SKM-1 treated with dmso at 0.1 percent for 144 hours (cell line): ENCODE data around the gene ELL3.
"Not testable (repeated sequence)": the region's sequence is repeated elsewhere in the genome, so short reads cannot be mapped to it uniquely, and the experiment has no call there.

Source experiments
- DNase-seq: peaks from one replicate; lab custom pipeline; 2025; ENCODE audit not compliant: unreplicated experiment; lab: John Stamatoyannopoulos, UW

The ELL3 gene

DNA sequence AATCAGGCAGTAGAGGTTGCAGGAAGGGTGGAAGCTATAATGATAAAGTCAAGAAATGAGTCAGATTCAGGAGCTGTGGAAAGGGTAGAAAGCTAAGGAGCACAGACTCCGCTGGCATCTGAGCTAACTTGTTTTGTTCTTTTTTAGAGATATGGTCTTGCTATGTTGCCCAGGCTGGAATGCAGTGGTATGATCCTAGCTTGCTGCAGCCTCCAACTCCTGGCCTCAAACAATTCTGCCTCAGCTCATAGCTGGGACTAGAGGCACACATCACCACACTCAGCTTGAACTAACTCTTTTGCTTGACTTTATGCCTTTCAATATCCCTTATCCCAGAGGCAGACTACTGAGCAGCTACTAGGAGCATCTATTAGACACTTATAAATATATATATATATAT is 50.5 kb downstream of the ELL3 start:
- not testable (repeated sequence) for DNase-seq

DNA sequence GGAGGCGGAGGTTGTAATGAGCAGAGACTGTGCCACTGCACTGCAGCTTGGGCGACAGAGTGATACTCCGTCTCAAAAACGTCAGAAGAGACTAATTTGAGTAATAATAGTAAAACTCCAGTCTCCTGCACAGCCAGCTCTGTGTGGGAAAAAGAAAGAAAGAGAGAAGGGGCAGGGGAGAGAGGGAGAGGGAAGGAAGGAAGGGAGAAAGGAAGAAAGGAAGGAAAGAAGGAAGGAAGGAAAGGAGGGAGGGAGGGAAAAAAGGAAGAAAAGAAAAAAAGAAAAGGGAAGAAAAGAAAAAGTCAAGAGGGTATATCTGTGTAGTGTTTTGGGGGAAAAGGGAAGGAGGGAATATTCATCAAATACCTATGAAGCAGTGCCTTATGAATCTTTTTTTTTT is 53.6 kb downstream of the ELL3 start:
- no peak for DNase-seq
